Measurements from ENCODE around the gene LNPK. TPM values are rescaled to one million over a fixed set of nuclear protein-coding genes. Genes with fewer than 3 reads are reported as not detected.
"Not testable (repeated sequence)": the region's sequence is repeated elsewhere in the genome, so short reads cannot be mapped to it uniquely, and the experiment has no call there.

LNPK gene
- total RNA-seq, 1 experiment from 2014 or later = 10.3 TPM

GRCh38 chr2:175990099-175990498 lies 12.0 kb downstream of the LNPK start (continued):
- TF ChIP-seq ATF6 (CRISPR knock-in tag; IDR thresholded peaks at IDR 0.05) (no peak), TP53 (CRISPR knock-in tag; IDR thresholded peaks at IDR 0.05) (no peak)

GRCh38 chr2:175987126-175987525 lies 14.9 kb downstream of the LNPK start:
- POLR2A ChIA-PET; H3K36me3 Mint-ChIP-seq; H3K4me3 Mint-ChIP-seq; H3K27me3 Mint-ChIP-seq (ENCODE audit: low read depth); ATAC-seq; H3K27ac Mint-ChIP-seq; H3K9me3 Mint-ChIP-seq; H3K4me1 Mint-ChIP-seq; CTCF ChIA-PET; DNase-seq (ENCODE audit: low spot score): not testable (repeated sequence)

GRCh38 chr2:175984846-175985245 lies 17.2 kb downstream of the LNPK start:
- no peak overlapping the region for H3K27ac Mint-ChIP-seq
- H3K4me3 Mint-ChIP-seq = no peak overlapping the region
- H3K9me3 Mint-ChIP-seq = no peaks in the 10 kb centered on the region
- no peak for DNase-seq (ENCODE audit: low spot score)
- no peaks in the 10 kb centered on the region for H3K27me3 Mint-ChIP-seq (ENCODE audit: low read depth)
- ATAC-seq = no peak
- TF ChIP-seq ZNF425 (CRISPR knock-in tag; conservative IDR thresholded peaks at IDR 0.05) (no peak), ETV6 (CRISPR knock-in tag; IDR thresholded peaks at IDR 0.05) (no peak), ATF1 (CRISPR knock-in tag; IDR thresholded peaks at IDR 0.05) (no peak), ZNF138 (CRISPR knock-in tag; conservative IDR thresholded peaks at IDR 0.05) (no peak), FOXP4 (CRISPR knock-in tag; IDR thresholded peaks at IDR 0.05) (no peak), ERG (CRISPR knock-in tag; IDR thresholded peaks at IDR 0.05) (no peak), TP53 (CRISPR knock-in tag; IDR thresholded peaks at IDR 0.05) (no peak), ESRRA (CRISPR knock-in tag; IDR thresholded peaks at IDR 0.05; ENCODE audit: borderline replicate concordance) (no peak), ZMAT4 (CRISPR knock-in tag; IDR thresholded peaks at IDR 0.05) (no peak), MXD4 (CRISPR knock-in tag; IDR thresholded peaks at IDR 0.05; ENCODE audit: borderline replicate concordance) (no peak), STAT6 (CRISPR knock-in tag; conservative IDR thresholded peaks at IDR 0.05; ENCODE audit: low read depth) (no peak), OVOL2 (CRISPR knock-in tag; IDR thresholded peaks at IDR 0.05; ENCODE audit: borderline replicate concordance) (no peak), JAZF1 (CRISPR knock-in tag; IDR thresholded peaks at IDR 0.05) (no peak)
- peaks cover 15% of the 10 kb centered on the region for H3K4me1 Mint-ChIP-seq
- POLR2A ChIA-PET = no interaction called here
- CTCF ChIA-PET = no interaction called here
- H3K36me3 Mint-ChIP-seq = 0 out of 2 replicates have a peak, but pooled peaks cover 6% of the 10 kb centered on the region

Data from WTC11 (cell line).